ENCODE measurements around the gene ESRRB.

Gene ESRRB

DNA sequence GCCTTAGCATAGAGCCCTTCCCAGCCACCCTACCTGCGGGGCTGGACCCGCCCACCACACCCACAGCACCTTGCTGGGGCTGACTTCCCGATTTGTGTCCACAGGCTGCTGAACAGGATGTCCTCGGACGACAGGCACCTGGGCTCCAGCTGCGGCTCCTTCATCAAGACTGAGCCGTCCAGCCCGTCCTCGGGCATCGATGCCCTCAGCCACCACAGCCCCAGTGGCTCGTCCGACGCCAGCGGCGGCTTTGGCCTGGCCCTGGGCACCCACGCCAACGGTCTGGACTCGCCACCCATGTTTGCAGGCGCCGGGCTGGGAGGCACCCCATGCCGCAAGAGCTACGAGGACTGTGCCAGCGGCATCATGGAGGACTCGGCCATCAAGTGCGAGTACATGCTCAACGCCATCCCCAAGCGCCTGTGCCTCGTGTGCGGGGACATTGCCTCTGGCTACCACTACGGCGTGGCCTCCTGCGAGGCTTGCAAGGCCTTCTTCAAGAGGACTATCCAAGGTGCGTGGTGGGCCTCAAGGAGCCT is 63.4 kb downstream of the ESRRB start:
- no peak for FAIRE-seq
- DNase-seq (ENCODE audit: insufficient read length, low spot score): no peak

DNA sequence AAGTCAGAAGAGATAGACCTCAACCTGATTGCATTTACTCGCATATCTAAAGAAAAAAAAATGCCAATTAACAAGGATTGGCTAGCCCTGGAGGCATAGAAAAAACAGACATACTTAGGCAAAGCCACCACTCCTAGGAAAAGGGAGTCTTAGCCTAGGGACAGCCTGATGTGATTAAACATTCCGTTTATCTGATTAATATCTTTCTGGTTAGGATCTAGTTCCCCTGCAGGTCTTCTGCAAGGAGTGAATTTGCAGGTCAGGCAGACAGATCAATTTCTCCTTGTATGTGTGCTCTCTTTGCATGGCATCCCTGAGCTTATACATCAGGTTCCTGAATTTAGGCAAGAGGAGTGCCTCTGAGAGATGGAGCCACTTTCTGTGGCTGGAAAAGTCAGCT is 70.5 kb downstream of the ESRRB start:
- FAIRE-seq (no peak), DNase-seq (ENCODE audit: insufficient read length, low spot score) (no peak)

DNA sequence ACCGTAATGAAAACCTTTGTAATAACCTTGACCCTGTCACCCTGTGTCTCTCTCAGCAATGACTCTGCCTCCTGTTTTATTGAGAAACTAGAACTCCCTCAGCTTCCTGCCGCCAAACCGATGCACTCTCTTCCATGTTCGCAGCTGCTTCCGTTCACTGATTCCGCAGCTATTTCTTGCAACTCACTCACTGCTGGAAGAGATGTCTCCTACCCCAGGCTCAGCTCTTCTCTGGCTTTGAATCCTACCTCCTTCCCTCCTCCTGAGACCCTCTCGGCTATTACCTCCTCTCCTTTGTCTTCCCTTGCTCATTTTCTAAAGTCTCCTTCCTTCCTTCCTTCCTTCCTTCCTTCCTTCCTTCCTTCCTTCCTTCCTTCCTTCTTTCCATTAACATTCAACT is 71.0 kb downstream of the ESRRB start:
- DNase-seq (ENCODE audit: insufficient read length, low spot score): no peak
- no peak for FAIRE-seq

DNA sequence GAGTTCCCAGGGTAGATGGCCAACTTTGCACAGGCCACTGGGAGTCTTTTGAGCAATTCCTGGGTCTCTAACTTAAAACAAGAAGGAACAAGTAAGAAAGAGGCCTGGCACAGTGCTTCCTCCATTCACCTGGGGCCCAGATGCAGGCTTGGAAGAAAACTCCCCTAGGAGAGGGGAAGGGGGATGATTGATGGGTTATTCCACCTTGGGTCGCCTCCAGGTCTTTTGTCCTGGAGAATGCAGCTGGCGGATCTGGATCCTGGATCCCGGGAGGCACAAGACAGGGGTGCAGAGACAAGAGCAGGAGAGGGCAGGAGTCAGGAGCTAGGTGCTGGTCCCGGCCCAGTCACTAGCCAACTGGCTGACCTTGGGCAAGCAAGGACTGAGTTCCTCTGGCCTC is 74.5 kb downstream of the ESRRB start:
- no peak for FAIRE-seq
- no peak for DNase-seq (ENCODE audit: insufficient read length, low spot score)

DNA sequence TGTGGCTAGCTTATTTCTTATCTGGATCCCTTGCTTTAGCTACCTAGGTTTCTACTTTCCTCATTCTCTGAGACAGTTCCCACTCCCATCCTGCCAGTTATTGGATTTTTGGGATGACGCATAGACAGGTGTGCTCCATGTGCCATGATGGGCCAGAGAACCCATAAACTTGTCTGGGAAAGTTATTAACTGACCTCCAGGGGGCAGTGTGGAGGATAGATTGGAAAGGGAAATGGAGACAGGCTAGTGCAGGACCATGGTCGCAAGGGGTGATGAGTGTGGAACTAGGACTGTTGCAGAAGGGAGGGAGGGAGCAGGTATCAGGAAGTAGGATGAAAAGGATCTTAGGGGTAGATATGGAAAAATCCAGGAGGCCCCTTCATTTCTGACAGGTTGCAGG is 80.3 kb downstream of the ESRRB start:
- FAIRE-seq (peak; percentile 76), DNase-seq (ENCODE audit: insufficient read length, low spot score) (peak; percentile 56)

DNA sequence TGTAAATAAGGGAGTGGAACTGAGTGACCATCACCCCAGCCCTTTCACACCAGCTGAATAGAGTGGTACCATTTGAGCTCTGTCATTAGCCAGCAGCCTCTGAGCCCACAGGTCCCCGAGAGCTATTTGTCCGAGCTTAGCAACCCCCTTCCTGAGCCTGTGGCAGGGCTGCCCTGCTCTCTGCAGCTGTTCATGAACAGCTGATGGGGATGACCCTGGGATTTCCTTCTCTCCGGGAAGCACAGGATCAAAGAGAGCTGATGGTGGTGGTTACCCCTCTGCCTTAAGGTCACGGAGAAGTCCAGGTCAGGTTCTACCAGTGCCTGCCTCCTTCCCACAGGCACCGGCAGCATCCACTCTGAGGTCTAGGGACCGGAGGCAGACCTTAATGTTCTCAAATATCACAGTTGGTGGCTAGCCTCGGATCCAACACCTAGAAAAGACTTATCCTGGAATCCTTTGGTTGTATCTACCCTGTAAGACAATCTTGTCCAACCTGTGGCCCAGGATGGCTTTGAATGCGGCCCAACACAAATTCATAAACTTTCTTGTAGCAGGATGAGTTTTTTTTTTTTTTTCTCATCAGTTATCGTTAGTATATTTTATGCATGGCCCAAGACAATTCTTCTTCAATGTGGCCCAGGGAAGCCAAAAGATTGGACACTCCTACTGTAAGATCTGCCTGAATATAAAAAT is 81.1 kb downstream of the ESRRB start:
- DNase-seq (ENCODE audit: insufficient read length, low spot score): no peak
- no peak for FAIRE-seq

DNA sequence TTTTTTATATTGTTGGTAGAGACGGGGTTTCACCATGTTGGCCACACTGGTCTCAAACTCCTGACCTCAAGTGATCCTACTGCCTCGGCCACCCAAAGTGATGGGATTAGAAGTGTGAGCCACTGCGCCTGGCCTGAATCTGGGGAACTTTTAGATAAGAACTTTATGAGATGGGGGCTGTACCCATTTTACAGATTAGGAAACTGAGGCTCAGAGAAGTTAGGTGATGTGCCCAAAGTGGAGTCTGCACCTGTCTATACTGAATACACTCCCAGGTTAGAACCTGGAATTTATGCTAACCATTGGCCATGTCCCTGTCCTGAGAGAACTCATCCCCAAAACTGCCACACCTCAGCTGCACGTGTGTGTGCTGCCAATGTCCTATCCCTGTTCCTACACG is 81.9 kb downstream of the ESRRB start:
- FAIRE-seq (no peak), DNase-seq (ENCODE audit: insufficient read length, low spot score) (no peak)

DNA sequence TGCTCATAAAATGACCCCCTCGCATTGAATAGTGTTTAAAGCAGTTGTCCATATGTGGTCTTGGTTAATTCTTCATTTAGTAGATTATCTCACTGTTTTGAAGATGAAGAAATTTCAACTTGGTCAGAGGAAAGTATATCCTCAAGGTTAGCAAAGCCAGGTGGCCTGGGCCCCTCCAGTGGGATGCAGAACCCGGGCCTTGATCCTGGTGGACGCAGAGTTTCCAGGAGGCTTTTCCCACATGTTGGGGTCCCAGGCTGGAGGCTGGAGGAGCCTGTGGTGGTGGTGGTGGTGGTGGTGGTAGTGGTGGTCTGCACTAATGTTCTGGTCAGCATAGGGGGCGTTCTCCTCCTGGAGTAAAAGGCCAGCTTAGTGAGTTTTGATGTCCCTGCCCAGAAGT is 85.9 kb downstream of the ESRRB start:
- no peak for FAIRE-seq

DNA sequence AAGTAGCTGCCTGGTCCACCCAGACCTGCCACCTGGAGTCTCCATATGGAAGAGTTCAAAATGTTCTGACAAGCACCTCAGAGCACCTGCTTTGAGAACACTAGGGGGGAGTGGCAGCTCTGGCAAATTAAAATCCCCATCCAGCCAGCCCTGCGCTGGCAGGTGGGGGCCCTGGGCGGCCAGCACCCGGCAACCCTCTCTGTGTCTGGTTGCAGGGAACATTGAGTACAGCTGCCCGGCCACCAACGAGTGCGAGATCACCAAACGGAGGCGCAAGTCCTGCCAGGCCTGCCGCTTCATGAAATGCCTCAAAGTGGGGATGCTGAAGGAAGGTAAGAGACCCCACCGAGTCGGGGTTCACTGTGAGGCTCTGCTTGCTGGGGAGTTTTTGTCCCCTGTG is 86.4 kb downstream of the ESRRB start:
- DNase-seq (ENCODE audit: insufficient read length, low spot score): no peak
- FAIRE-seq: no peak

More for the DNA sequence above, 85.9 kb downstream of the ESRRB start:
- no peak for DNase-seq (ENCODE audit: insufficient read length, low spot score)

DNA sequence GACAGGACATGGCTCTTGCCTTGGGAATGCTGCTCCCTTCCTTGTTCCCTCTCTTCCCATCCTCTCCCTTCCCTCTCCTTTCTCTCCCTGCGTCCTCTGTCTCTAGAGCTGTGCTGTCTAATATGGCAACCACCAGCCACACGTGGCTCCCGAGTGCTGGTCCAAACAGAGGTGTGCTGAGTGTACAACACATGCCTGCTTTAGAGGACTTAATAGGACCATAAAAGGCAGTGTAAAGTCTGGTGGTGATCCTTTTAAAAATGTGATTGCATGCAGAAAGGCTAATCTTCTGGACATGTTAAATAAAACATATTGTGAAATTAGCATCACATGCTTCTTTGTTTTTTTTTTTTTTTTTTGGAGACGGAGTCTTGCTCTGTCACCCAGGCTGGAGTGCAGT is 87.2 kb downstream of the ESRRB start:
- DNase-seq (ENCODE audit: insufficient read length, low spot score) (no peak), FAIRE-seq (no peak)

DNA sequence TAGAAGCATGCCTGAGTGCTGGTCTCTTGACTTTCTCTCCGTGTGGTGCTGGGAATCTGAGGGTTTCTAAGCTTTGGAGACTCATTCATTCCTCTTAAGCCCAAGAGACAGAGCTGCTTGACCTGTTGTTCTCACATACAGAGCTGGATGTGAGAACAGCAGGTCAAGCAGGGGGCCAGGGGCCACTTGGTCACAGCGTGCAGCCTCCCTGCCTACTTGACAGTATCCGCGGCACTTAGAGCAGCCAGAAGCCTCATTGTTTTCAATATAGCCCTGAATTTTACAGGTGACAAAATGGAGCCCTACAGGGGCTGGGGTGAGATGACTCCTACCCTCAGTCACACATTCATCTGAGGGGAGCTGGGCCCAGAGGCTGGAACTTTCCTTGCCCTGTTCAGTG is 88.9 kb downstream of the ESRRB start:
- FAIRE-seq (no peak), DNase-seq (ENCODE audit: insufficient read length, low spot score) (no peak)

DNA sequence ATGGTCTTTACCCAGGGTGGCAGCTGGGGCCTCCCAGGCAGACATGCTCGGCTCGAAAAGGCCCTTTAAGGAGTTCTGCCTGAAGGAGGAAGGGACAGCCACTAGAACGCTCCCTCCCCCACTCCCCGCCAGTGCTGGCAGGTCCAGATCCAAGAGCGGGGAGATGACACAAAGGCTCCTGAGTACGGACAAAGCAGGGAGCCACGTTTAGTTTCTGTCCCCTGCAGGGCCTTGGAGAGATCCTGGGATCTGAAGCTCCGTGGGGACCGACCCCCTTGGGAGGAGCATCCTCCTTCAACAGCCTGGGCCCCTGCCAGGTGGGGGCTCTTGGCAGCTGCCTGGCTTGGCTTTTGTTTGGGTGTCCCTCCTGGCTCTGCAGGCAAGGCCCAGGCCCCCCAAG is 89.7 kb downstream of the ESRRB start:
- FAIRE-seq (no peak), DNase-seq (ENCODE audit: insufficient read length, low spot score) (no peak)

DNA sequence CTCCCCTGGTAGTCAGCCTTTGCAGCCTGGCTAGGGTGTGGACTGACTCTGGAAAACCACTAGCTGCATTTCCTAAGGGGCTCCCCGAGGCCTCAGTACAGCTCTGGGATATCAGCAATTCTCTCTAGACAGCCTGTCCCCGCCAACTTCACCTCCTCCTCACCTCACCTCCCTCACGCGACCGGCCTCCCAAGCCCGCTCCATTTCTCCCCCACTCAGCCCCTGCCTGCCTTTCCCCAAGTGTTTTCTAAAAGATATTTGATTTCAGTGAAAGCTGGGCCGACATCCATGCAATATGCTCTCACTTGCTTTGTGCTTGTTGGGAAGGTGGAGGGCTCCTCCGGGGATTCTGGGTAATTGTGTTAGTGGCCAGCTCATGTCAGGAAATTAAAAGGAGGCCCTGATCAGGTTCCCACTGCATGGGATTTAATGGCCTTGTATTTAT is 91.8 kb downstream of the ESRRB start:
- DNase-seq (ENCODE audit: insufficient read length, low spot score): no peak
- no peak for FAIRE-seq

DNA sequence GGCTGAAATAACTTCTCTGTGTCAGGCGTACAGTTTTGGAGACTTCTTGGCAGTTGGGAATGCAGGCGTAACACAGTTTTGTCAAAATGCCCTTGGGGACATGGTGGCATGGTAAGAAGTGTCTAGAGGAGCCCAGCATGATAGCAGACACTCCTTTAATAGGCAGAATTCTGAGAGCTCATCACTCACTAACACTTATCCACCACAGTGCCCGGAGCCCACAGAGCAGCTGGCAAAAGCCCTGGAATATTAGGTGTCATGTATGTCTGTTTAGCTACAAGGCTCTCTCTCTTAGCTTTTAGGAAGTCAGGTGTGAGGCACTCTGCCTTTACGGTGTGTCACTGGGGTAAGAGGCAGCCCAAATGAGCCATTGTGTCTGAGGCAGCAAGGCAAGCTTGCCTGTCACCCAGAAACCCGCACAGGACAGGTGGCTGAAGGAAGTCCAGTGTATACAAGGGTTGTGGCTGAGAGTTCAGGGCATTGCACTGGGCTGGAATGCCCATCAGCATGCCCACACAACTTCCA is 96.3 kb downstream of the ESRRB start:
- FAIRE-seq: no peak
- DNase-seq (ENCODE audit: insufficient read length, low spot score): no peak

DNA sequence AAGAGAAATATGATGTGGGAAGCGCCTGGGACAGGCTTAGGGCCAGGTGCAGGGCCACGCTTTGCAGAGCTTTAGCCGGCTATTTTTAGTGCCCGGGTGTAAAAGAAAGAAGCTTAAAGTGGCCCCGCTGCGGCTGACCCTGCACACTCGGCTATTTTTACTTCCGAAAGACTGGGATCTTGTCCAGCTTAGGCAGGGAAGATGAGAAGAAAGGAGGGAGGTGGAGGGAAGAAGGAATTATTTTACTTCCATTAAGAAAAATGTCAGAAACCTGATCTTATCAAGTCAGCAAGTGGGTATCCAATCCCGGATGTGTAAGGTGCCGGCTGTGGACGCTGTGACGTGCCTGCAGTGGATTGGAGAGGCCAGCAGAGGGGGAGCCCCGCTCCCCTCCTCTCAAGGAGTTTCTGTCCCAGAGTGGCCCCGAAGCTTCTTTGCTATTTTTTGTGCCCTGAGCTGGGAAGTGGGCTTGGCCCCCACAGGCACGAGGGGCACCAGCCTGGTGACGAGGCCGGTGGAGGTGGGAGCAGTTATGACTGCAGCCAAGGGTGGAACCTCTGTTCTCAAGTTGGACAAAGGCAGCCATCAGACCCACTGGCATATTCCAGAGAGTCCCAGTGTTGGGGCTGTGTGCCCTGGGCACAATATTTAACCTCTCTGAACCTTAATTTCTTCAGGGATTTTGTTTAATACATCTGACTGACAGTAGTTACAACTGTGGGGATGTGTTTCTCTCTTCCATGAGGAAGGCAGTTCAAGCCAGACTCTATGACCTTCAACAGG is 97.7 kb downstream of the ESRRB start:
- FAIRE-seq (no peak), DNase-seq (ENCODE audit: insufficient read length, low spot score) (no peak)

DNA sequence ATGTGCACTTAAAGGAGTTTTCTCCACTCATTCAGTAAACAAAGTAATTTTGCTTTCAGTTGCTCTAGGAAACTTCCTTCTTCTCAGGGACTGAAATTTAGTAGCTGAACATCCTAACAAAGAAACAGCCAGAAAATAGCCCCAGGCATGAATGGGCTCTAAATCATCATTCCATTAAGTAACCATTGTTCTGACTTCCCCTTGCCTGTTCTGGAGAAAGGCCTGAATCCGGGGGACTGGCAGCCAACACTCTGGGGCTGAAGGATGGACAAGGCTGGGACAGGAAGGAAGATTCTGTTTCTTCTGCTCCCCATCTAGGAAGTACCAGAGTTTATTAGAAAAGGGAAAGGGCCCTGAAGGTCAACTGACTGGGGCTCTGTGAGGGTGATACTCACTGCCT is 104.5 kb downstream of the ESRRB start:
- no peak for FAIRE-seq
- DNase-seq (ENCODE audit: insufficient read length, low spot score): no peak

DNA sequence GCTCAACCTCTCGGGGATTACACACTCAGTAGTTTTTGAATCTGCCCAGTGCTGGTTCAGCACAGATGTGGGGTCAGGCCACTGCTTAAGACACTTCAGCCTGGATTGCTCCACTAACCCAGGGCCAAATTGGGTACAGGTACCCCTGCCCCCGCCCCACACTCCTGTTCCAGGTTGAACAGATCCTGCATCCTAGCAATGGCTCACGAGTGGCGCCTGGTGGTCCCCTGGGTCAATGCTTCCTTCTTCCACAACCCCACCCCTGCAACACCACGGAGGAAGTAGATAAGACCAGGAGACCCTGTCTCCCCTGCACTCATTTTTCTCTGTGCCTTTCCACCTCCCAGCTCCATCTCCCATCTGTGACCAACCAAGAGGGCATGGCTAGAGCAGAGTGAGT is 108.4 kb downstream of the ESRRB start:
- DNase-seq (ENCODE audit: insufficient read length, low spot score): no peak

DNA sequence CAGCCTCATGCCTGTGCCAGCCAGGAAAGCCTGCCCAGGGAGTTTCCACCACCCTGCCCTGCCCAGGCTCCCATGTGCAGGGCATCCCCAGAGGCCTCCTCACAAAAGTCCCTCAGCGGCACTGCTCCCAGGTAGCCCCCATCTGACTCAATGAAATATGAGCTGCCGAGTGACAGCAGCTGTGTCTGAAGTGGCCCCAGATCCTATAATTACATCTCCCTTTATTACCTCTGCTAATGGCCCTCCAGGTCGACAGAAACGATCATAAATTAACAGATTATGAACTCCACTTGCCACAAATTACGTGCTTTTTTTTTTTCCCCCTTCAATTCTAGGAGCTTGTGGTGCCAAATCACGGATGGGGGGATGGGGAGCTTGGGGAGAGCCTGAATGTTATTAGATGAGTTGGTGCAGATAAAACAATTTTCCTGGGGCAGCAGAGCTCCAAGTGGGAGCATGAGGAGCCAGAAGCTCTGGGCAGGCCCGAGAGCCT is 110.4 kb downstream of the ESRRB start:
- FAIRE-seq (no peak), DNase-seq (ENCODE audit: insufficient read length, low spot score) (no peak)

More for the DNA sequence above, 108.4 kb downstream of the ESRRB start:
- no peak for FAIRE-seq

DNA sequence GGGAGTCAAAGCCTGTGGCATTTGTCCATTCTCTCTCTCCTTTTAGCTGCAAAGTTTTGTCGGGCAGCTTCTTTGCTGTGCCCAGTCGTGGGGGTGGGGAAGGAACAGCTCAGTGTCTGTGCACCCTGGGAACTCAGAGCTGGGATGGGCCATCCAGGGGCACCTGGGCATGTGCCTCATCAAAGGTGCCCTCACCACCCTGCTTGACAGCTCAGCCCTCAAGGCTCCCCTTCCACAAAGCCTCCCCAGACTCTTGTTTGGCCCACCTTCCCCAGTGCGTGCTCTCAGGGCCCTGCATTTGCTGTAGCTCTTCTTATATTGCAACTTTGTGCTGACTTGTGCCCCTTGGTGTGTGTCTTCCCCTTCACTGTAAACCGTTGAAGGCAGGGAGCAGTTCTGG is 112.6 kb downstream of the ESRRB start:
- FAIRE-seq (no peak), DNase-seq (ENCODE audit: insufficient read length, low spot score) (no peak)

DNA sequence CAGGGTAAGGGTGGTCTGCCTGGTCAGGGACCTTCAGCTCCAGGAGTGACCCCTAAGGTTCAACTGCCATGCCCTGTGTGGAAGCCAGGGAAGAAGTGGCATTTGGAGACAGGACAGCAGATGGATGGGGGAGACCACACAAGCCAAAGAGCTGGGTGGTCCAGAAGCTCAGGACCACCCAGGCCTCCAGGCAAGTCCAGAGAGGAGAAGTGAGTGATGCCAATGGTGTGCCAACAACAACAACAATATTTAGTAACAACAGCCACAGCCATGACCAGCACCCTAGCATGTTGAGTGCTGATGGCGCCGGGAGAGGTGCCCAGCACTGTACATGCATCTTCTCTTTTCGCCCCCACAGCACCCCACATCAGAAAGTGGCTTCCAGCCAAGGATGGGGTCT is 113.7 kb downstream of the ESRRB start:
- FAIRE-seq: no peak
- no peak for DNase-seq (ENCODE audit: insufficient read length, low spot score)

DNA sequence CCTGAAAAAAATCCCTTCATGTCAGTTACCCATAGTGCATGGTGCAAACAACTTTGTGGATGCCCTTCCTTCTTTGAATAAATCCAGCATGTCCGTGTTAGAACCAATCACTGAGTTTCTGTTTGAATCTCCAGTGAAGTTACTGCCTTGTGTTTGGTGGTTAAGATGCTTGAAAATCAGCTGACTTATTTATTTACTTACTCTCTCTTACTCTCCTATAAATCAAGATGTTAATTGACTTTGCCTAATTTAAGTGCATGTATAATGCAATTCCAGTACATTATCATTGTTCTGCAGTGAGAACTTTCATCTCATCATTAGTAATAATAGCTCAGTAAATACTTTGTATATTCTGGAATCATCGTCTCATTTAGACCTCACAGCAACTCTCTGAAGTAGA is 114.2 kb downstream of the ESRRB start:
- no peak for DNase-seq (ENCODE audit: insufficient read length, low spot score)
- no peak for FAIRE-seq

DNA sequence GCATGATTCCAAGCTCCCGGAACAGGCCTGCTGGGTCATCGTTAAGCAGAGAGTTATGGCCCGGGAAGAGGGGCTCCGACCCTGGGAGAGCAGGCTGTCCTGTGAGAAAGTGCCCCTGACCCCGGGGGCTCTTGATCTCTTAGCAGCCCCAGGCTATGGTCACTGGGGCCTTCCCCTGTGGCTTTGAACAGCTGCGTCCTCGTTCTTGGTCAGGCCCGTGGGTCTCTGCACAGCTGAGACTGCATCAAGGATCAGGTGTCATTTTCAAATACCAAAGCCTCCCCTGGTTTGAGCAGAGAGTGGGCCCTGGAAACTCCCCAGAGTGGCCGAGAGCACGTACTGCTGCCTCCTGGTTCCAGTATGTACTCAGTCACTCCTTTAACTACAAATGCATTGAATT is 114.8 kb downstream of the ESRRB start:
- FAIRE-seq (no peak), DNase-seq (ENCODE audit: insufficient read length, low spot score) (no peak)
